ENCODE measurements around the gene SAMD7. TPM values are rescaled to one million over a fixed set of nuclear protein-coding genes. Genes with fewer than 3 reads are reported as not detected.

Gene SAMD7
- total RNA-seq, 1 donor from 2014 or later = not detected

DNA sequence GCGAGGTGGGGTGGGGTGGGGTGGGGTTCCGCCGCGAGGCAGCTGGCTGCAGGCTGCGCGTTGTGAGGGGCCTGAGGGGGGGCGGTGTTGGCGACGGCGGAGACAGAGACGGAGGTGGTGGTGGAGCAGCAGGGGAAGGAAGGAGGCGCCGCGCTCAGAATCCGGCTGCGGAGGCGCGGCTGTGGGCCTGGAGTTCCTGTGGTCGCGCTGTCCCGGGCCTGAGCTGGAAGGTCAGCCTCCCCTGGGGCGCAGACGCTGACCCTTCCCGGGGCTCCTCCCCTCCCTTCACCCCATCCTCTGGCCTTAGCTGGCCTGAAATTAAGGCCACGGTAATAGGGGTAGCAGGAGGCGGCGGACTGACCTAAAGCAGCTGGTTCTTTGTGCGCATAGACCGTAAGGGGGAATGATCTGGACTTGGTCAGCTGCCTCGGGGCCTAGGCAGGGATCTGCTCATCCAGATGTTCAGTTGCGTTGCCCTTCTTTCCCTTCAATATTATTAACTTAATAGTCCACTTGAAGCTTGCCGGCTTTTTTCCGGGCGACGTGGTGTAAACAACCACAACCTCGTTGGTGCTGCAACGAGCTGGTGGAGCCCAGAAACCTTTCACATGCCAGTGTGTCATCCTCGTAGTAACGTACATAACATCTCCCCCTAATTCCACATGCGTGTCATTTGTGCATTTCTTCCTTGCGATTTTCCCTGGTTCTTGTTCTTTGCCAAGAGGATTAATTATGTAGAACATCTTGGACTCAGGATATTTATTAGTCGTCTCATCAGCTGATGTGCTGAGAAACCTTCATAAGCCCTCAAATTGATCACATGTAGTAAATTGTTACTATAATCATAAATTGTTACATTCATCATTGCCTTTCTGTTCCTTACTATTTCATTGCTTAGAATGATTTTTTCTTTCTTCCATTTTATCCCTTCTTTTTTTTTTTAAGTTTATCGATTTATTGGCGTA is 55.9 kb downstream of the SAMD7 start:
- Mint-ChIP-seq H3K27ac (ENCODE audit: unreplicated experiment) (peak overlapping the region; percentile 95), H3K4me1 (ENCODE audit: low read depth, unreplicated experiment) (peaks cover 12% of the 10 kb centered on the region), H3K36me3 (ENCODE audit: unreplicated experiment) (no peaks in the 10 kb centered on the region), H3K27me3 (ENCODE audit: unreplicated experiment) (peaks cover 5% of the 10 kb centered on the region), H3K4me3 (ENCODE audit: unreplicated experiment) (peak overlapping the region; percentile 94), H3K9me3 (ENCODE audit: unreplicated experiment) (peaks cover 8% of the 10 kb centered on the region)
- peak; percentile 78 for DNase-seq
- TF ChIP-seq, protein P1, sequence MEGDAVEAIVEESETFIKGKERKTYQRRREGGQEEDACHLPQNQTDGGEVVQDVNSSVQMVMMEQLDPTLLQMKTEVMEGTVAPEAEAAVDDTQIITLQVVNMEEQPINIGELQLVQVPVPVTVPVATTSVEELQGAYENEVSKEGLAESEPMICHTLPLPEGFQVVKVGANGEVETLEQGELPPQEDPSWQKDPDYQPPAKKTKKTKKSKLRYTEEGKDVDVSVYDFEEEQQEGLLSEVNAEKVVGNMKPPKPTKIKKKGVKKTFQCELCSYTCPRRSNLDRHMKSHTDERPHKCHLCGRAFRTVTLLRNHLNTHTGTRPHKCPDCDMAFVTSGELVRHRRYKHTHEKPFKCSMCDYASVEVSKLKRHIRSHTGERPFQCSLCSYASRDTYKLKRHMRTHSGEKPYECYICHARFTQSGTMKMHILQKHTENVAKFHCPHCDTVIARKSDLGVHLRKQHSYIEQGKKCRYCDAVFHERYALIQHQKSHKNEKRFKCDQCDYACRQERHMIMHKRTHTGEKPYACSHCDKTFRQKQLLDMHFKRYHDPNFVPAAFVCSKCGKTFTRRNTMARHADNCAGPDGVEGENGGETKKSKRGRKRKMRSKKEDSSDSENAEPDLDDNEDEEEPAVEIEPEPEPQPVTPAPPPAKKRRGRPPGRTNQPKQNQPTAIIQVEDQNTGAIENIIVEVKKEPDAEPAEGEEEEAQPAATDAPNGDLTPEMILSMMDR (IDR thresholded peaks at IDR 0.05; ENCODE audit: partially characterized antibody, unreplicated experiment) = no peak

DNA sequence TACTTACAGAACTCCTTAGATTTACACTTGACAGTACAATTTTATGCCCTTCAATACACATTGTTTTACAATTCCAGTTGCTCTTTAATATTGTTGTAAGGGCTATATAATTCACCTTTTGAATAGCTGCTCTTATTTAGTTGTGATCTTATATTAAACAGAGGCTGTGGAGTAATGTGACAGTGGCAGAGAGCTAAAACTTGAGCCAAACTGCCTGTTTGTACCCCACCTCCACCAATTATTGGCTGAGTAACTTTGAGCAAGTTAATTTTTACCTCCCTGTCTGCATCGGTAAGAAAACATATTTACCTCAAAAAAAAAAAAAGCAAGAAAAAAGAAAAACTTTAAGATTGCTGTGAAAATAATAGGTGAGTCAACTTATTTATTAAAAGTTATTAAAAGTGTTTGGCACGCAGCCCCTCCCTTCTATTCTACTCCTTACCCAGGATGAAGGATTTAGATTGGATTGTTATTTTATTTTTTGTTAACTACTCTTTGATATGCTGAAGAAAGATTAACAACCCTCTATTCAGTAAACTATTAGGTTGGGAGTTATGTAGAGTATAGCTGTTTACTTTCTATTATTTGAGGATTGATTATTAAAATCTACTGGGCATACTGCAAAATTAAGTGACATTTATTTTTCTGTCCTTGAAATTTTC is 57.0 kb downstream of the SAMD7 start:
- no peaks in the 10 kb centered on the region for H3K36me3 Mint-ChIP-seq (ENCODE audit: unreplicated experiment)
- H3K9me3 Mint-ChIP-seq (ENCODE audit: unreplicated experiment) = peaks cover 8% of the 10 kb centered on the region
- H3K27ac Mint-ChIP-seq (ENCODE audit: unreplicated experiment) = no peak overlapping the region
- H3K4me1 Mint-ChIP-seq (ENCODE audit: low read depth, unreplicated experiment) = peaks cover 12% of the 10 kb centered on the region
- DNase-seq = no peak
- TF ChIP-seq, protein P1 (IDR thresholded peaks at IDR 0.05; ENCODE audit: partially characterized antibody, unreplicated experiment) = no peak
- H3K4me3 Mint-ChIP-seq (ENCODE audit: unreplicated experiment) = peak overlapping the region; percentile 94
- H3K27me3 Mint-ChIP-seq (ENCODE audit: unreplicated experiment) = peaks cover 5% of the 10 kb centered on the region

DNA sequence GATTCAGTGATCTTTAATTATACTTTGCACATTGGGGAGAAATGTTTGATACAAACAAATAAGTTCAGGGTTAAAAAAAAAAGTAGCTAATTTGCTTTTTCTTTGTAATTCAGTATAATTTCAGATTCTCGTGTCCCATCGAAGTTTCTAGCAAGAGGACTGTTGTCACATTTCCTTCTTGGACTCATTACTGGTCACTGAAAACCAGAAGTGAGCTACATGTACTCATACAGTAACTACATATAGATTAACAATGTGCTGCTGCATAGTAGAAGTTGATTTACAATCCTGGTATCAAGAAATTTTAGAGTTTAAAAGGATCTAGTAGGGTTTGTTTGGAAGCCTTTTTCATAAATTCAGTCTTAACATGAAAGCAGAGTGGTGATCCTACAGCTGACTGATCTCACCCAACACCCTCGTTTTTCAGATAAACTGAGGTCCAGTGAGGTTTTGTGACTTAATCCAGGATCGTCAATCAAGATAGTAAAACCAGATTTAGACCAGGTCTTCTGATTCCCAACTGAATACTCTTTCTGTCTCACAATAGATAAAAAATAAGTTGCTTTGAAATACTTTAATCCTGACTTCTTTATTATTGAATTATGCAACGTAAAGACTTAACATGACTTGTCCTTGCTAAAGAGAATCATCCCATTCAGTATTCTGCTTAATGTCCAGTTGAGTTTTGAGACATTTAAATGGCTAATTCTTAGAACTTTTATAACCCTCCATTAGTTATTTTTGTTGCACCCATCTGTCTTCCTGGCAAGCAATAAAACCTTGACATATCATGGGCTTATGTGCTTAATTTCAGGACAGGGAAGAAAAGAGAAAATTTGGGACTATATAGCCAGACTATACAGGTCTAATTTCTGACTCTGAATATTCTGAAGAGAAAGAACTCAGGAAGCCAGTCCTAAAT is 58.1 kb downstream of the SAMD7 start:
- Mint-ChIP-seq H3K27me3 (ENCODE audit: unreplicated experiment) (peaks cover 5% of the 10 kb centered on the region), H3K27ac (ENCODE audit: unreplicated experiment) (no peak overlapping the region), H3K4me1 (ENCODE audit: low read depth, unreplicated experiment) (peaks cover 16% of the 10 kb centered on the region), H3K9me3 (ENCODE audit: unreplicated experiment) (peaks cover 8% of the 10 kb centered on the region), H3K36me3 (ENCODE audit: unreplicated experiment) (no peaks in the 10 kb centered on the region), H3K4me3 (ENCODE audit: unreplicated experiment) (peak overlapping the region; percentile 94)
- DNase-seq = no peak
- TF ChIP-seq, protein P1 (IDR thresholded peaks at IDR 0.05; ENCODE audit: partially characterized antibody, unreplicated experiment) = no peak

DNA sequence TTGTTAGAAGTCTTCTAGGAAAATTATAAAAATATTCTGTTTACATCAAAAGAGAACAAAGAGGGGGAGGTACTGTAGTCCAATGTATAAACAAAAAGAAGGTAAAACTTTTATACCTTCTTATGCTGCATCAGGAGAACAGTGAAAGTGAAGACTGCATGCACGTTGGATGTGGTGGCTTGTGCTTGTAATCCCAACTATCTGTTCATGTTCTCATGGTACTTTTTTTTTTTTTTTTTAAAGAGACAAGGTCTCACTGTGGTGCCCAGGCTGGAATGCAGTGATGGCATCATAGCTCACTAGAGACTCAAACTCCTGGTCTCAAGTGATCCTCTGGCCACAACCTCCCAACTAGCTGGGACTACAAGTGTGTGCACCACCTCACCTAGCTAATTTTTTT is 59.5 kb downstream of the SAMD7 start:
- H3K27me3 Mint-ChIP-seq (ENCODE audit: unreplicated experiment) = peaks cover 5% of the 10 kb centered on the region

More for the DNA sequence above, 59.5 kb downstream of the SAMD7 start:
- H3K36me3 Mint-ChIP-seq (ENCODE audit: unreplicated experiment) = no peaks in the 10 kb centered on the region
- no peak overlapping the region for H3K27ac Mint-ChIP-seq (ENCODE audit: unreplicated experiment)
- DNase-seq = no peak
- peaks cover 20% of the 10 kb centered on the region for H3K4me1 Mint-ChIP-seq (ENCODE audit: low read depth, unreplicated experiment)
- peaks cover 8% of the 10 kb centered on the region for H3K9me3 Mint-ChIP-seq (ENCODE audit: unreplicated experiment)
- no peak overlapping the region for H3K4me3 Mint-ChIP-seq (ENCODE audit: unreplicated experiment)
- TF ChIP-seq, protein P1 (IDR thresholded peaks at IDR 0.05; ENCODE audit: partially characterized antibody, unreplicated experiment) = no peak
